HEK293 (cell line): ENCODE measurements around the gene ARID3B.
A peak's percentile ranks its signal among the peaks of the same experiment; 100 is the strongest.

Source experiments
- CTCF ChIA-PET: fragments of 350-600 bp; formaldehyde crosslinking; extraction: SDS; loops from one replicate; lab custom pipeline; 2021; ENCODE audit warnings: antibody characterized with exemption; lab: Yijun Ruan, JAX
- POLR2A ChIA-PET: fragments of 300-600 bp; formaldehyde crosslinking; extraction: SDS; loops from one replicate; lab custom pipeline; 2020; ENCODE audit warnings: antibody characterized with exemption, inconsistent platforms; lab: Yijun Ruan, JAX
- H3K27ac ChIP-seq: fragments of 200-500 bp; sonication (Bioruptor generic); 2 replicates; pipeline ENCODE4 v1.5.1; 2014; ENCODE audit warnings: low read depth, low read length, control low read depth, inconsistent platforms; ENCODE audit errors: extremely low read depth
- H3K36me3 ChIP-seq, 2 experiments: fragments of 200-500 bp in 1 of 2; sonication (Bioruptor generic) in 1 of 2; 1 replicate in 1 of 2; 2 replicates in 1 of 2; pipeline ENCODE4 v1.5.1; 2014 to 2017; ENCODE audit warnings: inconsistent platforms in 2 of 2, low read length in 2 of 2; ENCODE audit not compliant: control insufficient read depth in 2 of 2, insufficient read depth in 1 of 2
- H3K4me1 ChIP-seq: fragments of 200-500 bp; sonication (Bioruptor generic); 2 replicates; pipeline ENCODE4 v1.5.1; 2014; ENCODE audit warnings: mild to moderate bottlenecking, low read length, inconsistent platforms; ENCODE audit not compliant: control insufficient read depth, insufficient read depth
- H3K4me3 ChIP-seq: 2 replicates; pipeline ENCODE4 v1.5.1; 2011; ENCODE audit warnings: low read depth, mild to moderate bottlenecking, control low read depth, low read length, moderate library complexity
- H3K9me3 ChIP-seq: fragments of 200-500 bp; sonication (Bioruptor generic); 2 replicates; pipeline ENCODE4 v1.5.1; 2014; ENCODE audit warnings: low read depth, low read length, inconsistent platforms; ENCODE audit not compliant: control insufficient read depth, insufficient read depth
- FEZF1 ChIP-seq: fragments of 450-650 bp; formaldehyde crosslinking; IDR thresholded peaks from 2 replicates; pipeline ENCODE4 v1.5.1; 2016; ENCODE audit warnings: missing biosample characterization, missing genetic modification characterization
- IKZF3 ChIP-seq: fragments of 450-650 bp; IDR thresholded peaks from 2 replicates; pipeline ENCODE4 v1.5.0; 2018; ENCODE audit warnings: missing biosample characterization, mild to moderate bottlenecking, missing genetic modification characterization, moderate library complexity
- KLF10 ChIP-seq: fragments of 450-650 bp; IDR thresholded peaks from 2 replicates; pipeline ENCODE4 v1.5.1; 2018; ENCODE audit warnings: missing biosample characterization, mild to moderate bottlenecking, missing genetic modification characterization
- KLF8 ChIP-seq: fragments of 450-650 bp; formaldehyde crosslinking; IDR thresholded peaks from 2 replicates; pipeline ENCODE4 v1.5.1; 2016; ENCODE audit warnings: missing biosample characterization, missing genetic modification characterization
- OSR2 ChIP-seq: fragments of 450-650 bp; formaldehyde crosslinking; IDR thresholded peaks from 2 replicates; pipeline ENCODE4 v1.5.1; 2016; ENCODE audit warnings: missing biosample characterization, missing genetic modification characterization
- PRDM4 ChIP-seq: fragments of 450-650 bp; formaldehyde crosslinking; IDR thresholded peaks from 2 replicates; pipeline ENCODE4 v1.5.1; 2017; ENCODE audit warnings: missing biosample characterization, missing genetic modification characterization
- SETDB1 ChIP-seq: IDR thresholded peaks from one replicate; pipeline ENCODE4 v1.6.1; 2017; ENCODE audit warnings: mild to moderate bottlenecking, low read length, moderate library complexity, mixed read lengths; ENCODE audit not compliant: insufficient read length
- ZBTB1 ChIP-seq: fragments of 450-650 bp; formaldehyde crosslinking; IDR thresholded peaks from 2 replicates; pipeline ENCODE4 v1.5.1; 2016; ENCODE audit warnings: missing biosample characterization, missing genetic modification characterization
- ZBTB26 ChIP-seq: fragments of 450-650 bp; formaldehyde crosslinking; optimal IDR thresholded peaks from 2 replicates; pipeline ENCODE3; 2016; ENCODE audit warnings: missing biosample characterization, mild to moderate bottlenecking, missing genetic modification characterization
- ZBTB48 ChIP-seq: fragments of 450-650 bp; formaldehyde crosslinking; IDR thresholded peaks from 2 replicates; pipeline ENCODE4 v1.5.1; 2016; ENCODE audit warnings: missing biosample characterization, missing genetic modification characterization
- ZBTB8A ChIP-seq: fragments of 450-650 bp; formaldehyde crosslinking; IDR thresholded peaks from 2 replicates; pipeline ENCODE4 v1.5.1; 2016; ENCODE audit warnings: missing biosample characterization, missing genetic modification characterization
- ZNF121 ChIP-seq: fragments of 450-650 bp; formaldehyde crosslinking; IDR thresholded peaks from 2 replicates; pipeline ENCODE4 v1.5.1; 2016; ENCODE audit warnings: missing biosample characterization, missing genetic modification characterization
- ZNF138 ChIP-seq: fragments of 450-650 bp; formaldehyde crosslinking; IDR thresholded peaks from 2 replicates; pipeline ENCODE4 v1.5.1; 2016; ENCODE audit warnings: missing biosample characterization, missing genetic modification characterization, borderline replicate concordance
- ZNF155 ChIP-seq: fragments of 450-650 bp; formaldehyde crosslinking; IDR thresholded peaks from 2 replicates; pipeline ENCODE4 v1.5.1; 2016; ENCODE audit warnings: missing biosample characterization, missing genetic modification characterization
- ZNF416 ChIP-seq: fragments of 450-650 bp; formaldehyde crosslinking; IDR thresholded peaks from 2 replicates; pipeline ENCODE4 v1.5.1; 2016; ENCODE audit warnings: missing biosample characterization, missing genetic modification characterization
- ZNF501 ChIP-seq: fragments of 450-650 bp; formaldehyde crosslinking; IDR thresholded peaks from 2 replicates; pipeline ENCODE4 v1.5.1; 2016; ENCODE audit warnings: missing biosample characterization, missing genetic modification characterization
- ZNF623 ChIP-seq: fragments of 450-650 bp; formaldehyde crosslinking; IDR thresholded peaks from 2 replicates; pipeline ENCODE4 v1.5.1; 2016; ENCODE audit warnings: missing biosample characterization, missing genetic modification characterization
- ZNF629 ChIP-seq: fragments of 450-650 bp; formaldehyde crosslinking; IDR thresholded peaks from 2 replicates; pipeline ENCODE4 v1.5.1; 2017; ENCODE audit warnings: missing biosample characterization, missing genetic modification characterization
- ZNF660 ChIP-seq: fragments of 450-650 bp; IDR thresholded peaks from 2 replicates; pipeline ENCODE4 v1.5.1; 2018; ENCODE audit warnings: missing biosample characterization, mild to moderate bottlenecking, missing genetic modification characterization
- ZNF704 ChIP-seq: fragments of 450-650 bp; formaldehyde crosslinking; IDR thresholded peaks from 2 replicates; pipeline ENCODE4 v1.5.1; 2016; ENCODE audit warnings: missing biosample characterization, missing genetic modification characterization
- TF ChIP-seq, protein P1 (sequence below): fragments of 450-650 bp; formaldehyde crosslinking; IDR thresholded peaks from 2 replicates; pipeline ENCODE4 v1.5.1; 2016; ENCODE audit warnings: missing biosample characterization, missing genetic modification characterization

Gene ARID3B

GRCh38 chr15:74642734-74643664 lies 102.0 kb downstream of the ARID3B start (continued):
- no peak for TF ChIP-seq ZNF416 (tag by site-specific recombination)
- no peak for TF ChIP-seq KLF10 (tag by site-specific recombination)
- no peak for TF ChIP-seq ZNF155 (tag by site-specific recombination)
- no peak for TF ChIP-seq SETDB1
- no peak for TF ChIP-seq ZNF704 (tag by site-specific recombination)
- TF ChIP-seq ZBTB8A = 0 out of 2 replicates have a peak, but pooled peaks have one; percentile 42
- no peak for TF ChIP-seq ZNF501 (tag by site-specific recombination)
- no peak for TF ChIP-seq ZBTB26
- no peak for TF ChIP-seq ZNF660 (tag by site-specific recombination)
- TF ChIP-seq, protein P1, sequence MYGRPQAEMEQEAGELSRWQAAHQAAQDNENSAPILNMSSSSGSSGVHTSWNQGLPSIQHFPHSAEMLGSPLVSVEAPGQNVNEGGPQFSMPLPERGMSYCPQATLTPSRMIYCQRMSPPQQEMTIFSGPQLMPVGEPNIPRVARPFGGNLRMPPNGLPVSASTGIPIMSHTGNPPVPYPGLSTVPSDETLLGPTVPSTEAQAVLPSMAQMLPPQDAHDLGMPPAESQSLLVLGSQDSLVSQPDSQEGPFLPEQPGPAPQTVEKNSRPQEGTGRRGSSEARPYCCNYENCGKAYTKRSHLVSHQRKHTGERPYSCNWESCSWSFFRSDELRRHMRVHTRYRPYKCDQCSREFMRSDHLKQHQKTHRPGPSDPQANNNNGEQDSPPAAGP = no peak
- TF ChIP-seq PRDM4 = no peak
- TF ChIP-seq ZNF121 = no peak
- TF ChIP-seq ZBTB1 (tag by site-specific recombination) = no peak

- H3K27ac ChIP-seq = no peak overlapping the region
- H3K36me3 ChIP-seq = peaks cover 8 to 36% of the 10 kb centered on the region in 2 experiments
- ChIA-PET POLR2A (no interaction called here), CTCF (interaction anchor here (1.2 to 16.2 kb wide), 3 partner anchors 9 to 156 kb away, joined by 4 to 800 read pairs (median 200); no protein-coding TSS in a partner anchor)
- no peaks in the 10 kb centered on the region for H3K9me3 ChIP-seq
- TF ChIP-seq IKZF3 (tag by site-specific recombination) (peak; percentile 71), KLF8 (tag by site-specific recombination) (no peak), ZBTB48 (tag by site-specific recombination) (peak; percentile 76), OSR2 (peak; percentile 63; the same call in 1 of the 2 replicates), ZNF629 (tag by site-specific recombination) (0 out of 2 replicates have a peak, but pooled peaks have one; percentile 11), ZNF138 (tag by site-specific recombination) (no peak), FEZF1 (tag by site-specific recombination) (peak; percentile 81), ZNF623 (tag by site-specific recombination) (no peak)
- no peak overlapping the region for H3K4me3 ChIP-seq
- H3K4me1 ChIP-seq = peaks cover 24% of the 10 kb centered on the region
Observed at GRCh38 chr15:74643665-74644204, 102.7 kb downstream of the ARID3B start.
